ENCODE measurements around the gene ME3. TPM values are rescaled to one million over a fixed set of nuclear protein-coding genes. Genes with fewer than 3 reads are reported as not detected.

Gene ME3
- total RNA-seq, 2 donors from 2014 or later, result 62.4 to 62.5 TPM

DNA sequence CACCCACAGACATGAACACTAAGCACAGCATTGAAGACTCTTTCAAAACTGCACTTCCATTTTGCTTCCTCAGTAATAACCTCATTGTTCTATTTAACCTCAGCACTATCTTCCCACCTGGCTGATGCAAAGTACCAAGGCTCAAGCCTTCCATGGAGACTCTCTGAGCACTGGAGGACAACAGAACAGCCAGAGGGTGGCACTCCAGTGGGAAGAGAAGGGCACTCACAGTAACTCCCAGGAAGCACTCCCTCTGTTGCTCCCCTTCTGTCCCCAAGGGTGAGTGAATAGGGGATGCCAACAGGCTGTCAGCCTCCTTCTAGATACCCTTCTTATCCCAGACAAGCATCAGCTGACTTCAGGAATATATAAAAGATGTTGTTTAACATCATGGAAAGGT is 3.5 kb downstream of the ME3 start:
- Histone ChIP-seq H3K27ac (no peak overlapping the region), H3K27me3 (replicated peaks; ENCODE audit: insufficient read depth) (no peaks in the 10 kb centered on the region), H3K4me1 (ENCODE audit: control insufficient read depth in 1 of 2, low read depth in 2 of 2) (peaks cover 0 to 43% of the 10 kb centered on the region in 2 donors), H3K36me3 (no peaks in the 10 kb centered on the region), H3K4me3 (no peak overlapping the region), H3K9me3 (no peaks in the 10 kb centered on the region)
- TF ChIP-seq, protein P1, sequence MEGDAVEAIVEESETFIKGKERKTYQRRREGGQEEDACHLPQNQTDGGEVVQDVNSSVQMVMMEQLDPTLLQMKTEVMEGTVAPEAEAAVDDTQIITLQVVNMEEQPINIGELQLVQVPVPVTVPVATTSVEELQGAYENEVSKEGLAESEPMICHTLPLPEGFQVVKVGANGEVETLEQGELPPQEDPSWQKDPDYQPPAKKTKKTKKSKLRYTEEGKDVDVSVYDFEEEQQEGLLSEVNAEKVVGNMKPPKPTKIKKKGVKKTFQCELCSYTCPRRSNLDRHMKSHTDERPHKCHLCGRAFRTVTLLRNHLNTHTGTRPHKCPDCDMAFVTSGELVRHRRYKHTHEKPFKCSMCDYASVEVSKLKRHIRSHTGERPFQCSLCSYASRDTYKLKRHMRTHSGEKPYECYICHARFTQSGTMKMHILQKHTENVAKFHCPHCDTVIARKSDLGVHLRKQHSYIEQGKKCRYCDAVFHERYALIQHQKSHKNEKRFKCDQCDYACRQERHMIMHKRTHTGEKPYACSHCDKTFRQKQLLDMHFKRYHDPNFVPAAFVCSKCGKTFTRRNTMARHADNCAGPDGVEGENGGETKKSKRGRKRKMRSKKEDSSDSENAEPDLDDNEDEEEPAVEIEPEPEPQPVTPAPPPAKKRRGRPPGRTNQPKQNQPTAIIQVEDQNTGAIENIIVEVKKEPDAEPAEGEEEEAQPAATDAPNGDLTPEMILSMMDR (IDR thresholded peaks at IDR 0.05), result no peak
- ATAC-seq (ENCODE audit: insufficient number of reproducible peaks, low FRiP score, low read depth), result no peak
- DNase-seq (ENCODE audit: low spot score), result no peak

GRCh38 chr11:86666193-86666592 is 6.2 kb downstream of the ME3 start:
- H3K4me1 ChIP-seq (ENCODE audit: control insufficient read depth in 1 of 2, low read depth in 2 of 2), result peaks cover 0 to 48% of the 10 kb centered on the region in 2 donors
- no peaks in the 10 kb centered on the region for H3K36me3 ChIP-seq
- H3K27me3 ChIP-seq (replicated peaks; ENCODE audit: insufficient read depth), result no peaks in the 10 kb centered on the region
- TF ChIP-seq, protein P1 (IDR thresholded peaks at IDR 0.05), result no peak
- no peak for ATAC-seq (ENCODE audit: insufficient number of reproducible peaks, low FRiP score, low read depth)
- no peaks in the 10 kb centered on the region for H3K9me3 ChIP-seq
- H3K27ac ChIP-seq, result no peak overlapping the region
- no peak overlapping the region for H3K4me3 ChIP-seq
- DNase-seq (ENCODE audit: low spot score), result no peak

GRCh38 chr11:86664930-86665329 is 7.5 kb downstream of the ME3 start:
- no peaks in the 10 kb centered on the region for H3K27me3 ChIP-seq (replicated peaks; ENCODE audit: insufficient read depth)
- H3K27ac ChIP-seq, result no peak overlapping the region
- H3K4me3 ChIP-seq, result no peak overlapping the region
- peaks cover 0 to 37% of the 10 kb centered on the region in 2 donors for H3K4me1 ChIP-seq (ENCODE audit: control insufficient read depth in 1 of 2, low read depth in 2 of 2)
- no peaks in the 10 kb centered on the region for H3K36me3 ChIP-seq
- no peaks in the 10 kb centered on the region for H3K9me3 ChIP-seq
- TF ChIP-seq, protein P1 (IDR thresholded peaks at IDR 0.05), result no peak
- ATAC-seq (ENCODE audit: insufficient number of reproducible peaks, low FRiP score, low read depth) (no peak), DNase-seq (ENCODE audit: low spot score) (no peak)

GRCh38 chr11:86663761-86664160 is 8.7 kb downstream of the ME3 start:
- TF ChIP-seq, protein P1 (IDR thresholded peaks at IDR 0.05), result no peak
- Histone ChIP-seq H3K27me3 (replicated peaks; ENCODE audit: insufficient read depth) (no peaks in the 10 kb centered on the region), H3K36me3 (no peaks in the 10 kb centered on the region), H3K4me3 (no peak overlapping the region), H3K4me1 (ENCODE audit: control insufficient read depth in 1 of 2, low read depth in 2 of 2) (peaks cover 0 to 43% of the 10 kb centered on the region in 2 donors), H3K27ac (no peak overlapping the region), H3K9me3 (no peaks in the 10 kb centered on the region)
- ATAC-seq (ENCODE audit: insufficient number of reproducible peaks, low FRiP score, low read depth), result no peak
- DNase-seq (ENCODE audit: low spot score), result no peak

GRCh38 chr11:86663291-86663690 is 9.1 kb downstream of the ME3 start:
- no peak overlapping the region for H3K27ac ChIP-seq
- H3K4me1 ChIP-seq (ENCODE audit: control insufficient read depth in 1 of 2, low read depth in 2 of 2), result peaks cover 0 to 44% of the 10 kb centered on the region in 2 donors
- DNase-seq (ENCODE audit: low spot score) (no peak), ATAC-seq (ENCODE audit: insufficient number of reproducible peaks, low FRiP score, low read depth) (no peak)
- H3K36me3 ChIP-seq, result no peaks in the 10 kb centered on the region
- no peaks in the 10 kb centered on the region for H3K9me3 ChIP-seq
- H3K4me3 ChIP-seq, result no peak overlapping the region
- TF ChIP-seq, protein P1 (IDR thresholded peaks at IDR 0.05), result no peak
- no peaks in the 10 kb centered on the region for H3K27me3 ChIP-seq (replicated peaks; ENCODE audit: insufficient read depth)

Measured in thoracic aorta (tissue), 2 donors.